Mesothelial cell of epicardium (in vitro differentiated cells): ENCODE measurements around the gene CCDC198. TPM values are rescaled to one million over a fixed set of nuclear protein-coding genes. Genes with fewer than 3 reads are reported as not detected.

Experiments used
- DNase-seq, 2 experiments: peaks; one replicate each; pipeline ENCODE4 v3.0.0; 2021; ENCODE audit warnings: low spot score in 2 of 2; ENCODE audit not compliant: unreplicated experiment in 2 of 2
- H3K27ac Mint-ChIP-seq: 2 replicates; pipeline ENCODE4 v1.8.0; 2021; ENCODE audit warnings: mixed read lengths
- H3K27me3 Mint-ChIP-seq: 2 replicates; pipeline ENCODE4 v1.8.0; 2021; ENCODE audit warnings: low read depth, mixed read lengths
- H3K36me3 Mint-ChIP-seq: 2 replicates; pipeline ENCODE4 v1.8.0; 2021; ENCODE audit warnings: mixed read lengths
- H3K4me1 Mint-ChIP-seq: 2 replicates; pipeline ENCODE4 v1.8.0; 2021; ENCODE audit warnings: mixed read lengths
- H3K4me3 Mint-ChIP-seq: 2 replicates; pipeline ENCODE4 v1.8.0; 2021; ENCODE audit warnings: mild to moderate bottlenecking, moderate library complexity, mixed read lengths
- H3K9me3 Mint-ChIP-seq: 2 replicates; pipeline ENCODE4 v1.8.0; 2021; ENCODE audit warnings: mixed read lengths
- CTCF ChIP-seq: fragments of 200-600 bp; sonication (generic); IDR thresholded peaks from one replicate; pipeline ENCODE4 v1.5.0; 2021; ENCODE audit warnings: antibody characterized with exemption; ENCODE audit not compliant: unreplicated experiment
- total RNA-seq: library from RNA; stranded (reverse); gene quantifications from 3 replicates; pipeline ENCODE4 v1.2.1, GENCODE V29; 2021

CCDC198 gene
- total RNA-seq, 1 donor from 2014 or later, result not detected

- peaks cover 10% of the 10 kb centered on the region for H3K4me1 Mint-ChIP-seq
- no peak overlapping the region for H3K4me3 Mint-ChIP-seq
- H3K27me3 Mint-ChIP-seq, result peaks cover 4% of the 10 kb centered on the region
- H3K36me3 Mint-ChIP-seq, result no peaks in the 10 kb centered on the region
- no peak overlapping the region for H3K27ac Mint-ChIP-seq
- TF ChIP-seq CTCF, result no peak
- no peak for DNase-seq
- peaks cover 3% of the 10 kb centered on the region for H3K9me3 Mint-ChIP-seq
Measured at GRCh38 chr14:57498035-57498434, 4.4 kb upstream of the CCDC198 start.

- TF ChIP-seq CTCF, result no peak
- no peak for DNase-seq
- peaks cover 4% of the 10 kb centered on the region for H3K27me3 Mint-ChIP-seq
- H3K36me3 Mint-ChIP-seq, result no peaks in the 10 kb centered on the region
- peaks cover 15% of the 10 kb centered on the region for H3K4me1 Mint-ChIP-seq
- no peak overlapping the region for H3K4me3 Mint-ChIP-seq
- peaks cover 3% of the 10 kb centered on the region for H3K9me3 Mint-ChIP-seq
- no peak overlapping the region for H3K27ac Mint-ChIP-seq
Measured at GRCh38 chr14:57495416-57495815, 1.8 kb upstream of the CCDC198 start.

GRCh38 chr14:57492859-57493258 lies 798 bp downstream of the CCDC198 start:
- H3K27ac Mint-ChIP-seq, result no peak overlapping the region
- peaks cover 4% of the 10 kb centered on the region for H3K27me3 Mint-ChIP-seq
- H3K36me3 Mint-ChIP-seq, result no peaks in the 10 kb centered on the region
- peaks cover 15% of the 10 kb centered on the region for H3K4me1 Mint-ChIP-seq
- TF ChIP-seq CTCF, result no peak
- no peaks in the 10 kb centered on the region for H3K9me3 Mint-ChIP-seq
- no peak for DNase-seq
- no peak overlapping the region for H3K4me3 Mint-ChIP-seq

- Mint-ChIP-seq H3K27me3 (peaks cover 2% of the 10 kb centered on the region), H3K4me3 (no peak overlapping the region), H3K9me3 (no peaks in the 10 kb centered on the region), H3K27ac (no peak overlapping the region), H3K4me1 (peaks cover 10% of the 10 kb centered on the region), H3K36me3 (no peaks in the 10 kb centered on the region)
- no peak for DNase-seq
- TF ChIP-seq CTCF, result no peak
Measured at GRCh38 chr14:57491640-57492039, 2.0 kb downstream of the CCDC198 start.

GRCh38 chr14:57487771-57488170 lies 5.9 kb downstream of the CCDC198 start:
- Mint-ChIP-seq H3K36me3 (no peaks in the 10 kb centered on the region), H3K4me1 (peaks cover 3% of the 10 kb centered on the region), H3K4me3 (no peak overlapping the region), H3K27me3 (peaks cover 2% of the 10 kb centered on the region), H3K9me3 (no peaks in the 10 kb centered on the region), H3K27ac (no peak overlapping the region)
- TF ChIP-seq CTCF, result no peak
- DNase-seq, result no peak

GRCh38 chr14:57486767-57487379 lies 6.8 kb downstream of the CCDC198 start:
- Mint-ChIP-seq H3K36me3 (no peaks in the 10 kb centered on the region), H3K9me3 (no peaks in the 10 kb centered on the region)
- TF ChIP-seq CTCF, result peak; percentile 41

More at GRCh38 chr14:57486767-57487379, 6.8 kb downstream of the CCDC198 start:
- no peak overlapping the region for H3K4me3 Mint-ChIP-seq
- H3K27ac Mint-ChIP-seq, result no peak overlapping the region
- H3K27me3 Mint-ChIP-seq, result peaks cover 4% of the 10 kb centered on the region
- no peaks in the 10 kb centered on the region for H3K4me1 Mint-ChIP-seq
- no peak for DNase-seq
